Tibial artery (tissue), 4 donors: ENCODE data around the gene GLIS1.

Experiments used
- DNase-seq, 2 donors: peaks; one replicate each; pipeline ENCODE4 v3.0.0-alpha.2; 2019
- H3K27ac ChIP-seq, 2 donors: fragments of 200-600 bp; sonication (generic) in 1 of 2; 1 replicate in 1 of 2; 2 replicates in 1 of 2; pipeline ENCODE4 v1.5.1; 2018 to 2019; ENCODE audit warnings: mild to moderate bottlenecking in 1 of 2
- H3K27me3 ChIP-seq, 2 donors: fragments of 200-600 bp; sonication (generic) in 1 of 2; one replicate each; pipeline versions ENCODE4 v1.5.1 to v1.6.0; 2016 to 2019
- H3K36me3 ChIP-seq, 3 donors: fragments of 200-600 bp; sonication (generic) in 2 of 3; one replicate each; pipeline ENCODE4 v1.5.1; 2016 to 2019; ENCODE audit warnings: mild to moderate bottlenecking in 2 of 3
- H3K4me1 ChIP-seq, 4 donors: fragments of 200-600 bp; sonication (generic) in 2 of 4; 1 replicate in 3 of 4; 2 replicates in 1 of 4; pipeline ENCODE4 v1.5.1; 2016 to 2019
- H3K4me3 ChIP-seq, 2 donors: fragments of 200-600 bp; sonication (generic) in 1 of 2; 1 replicate in 1 of 2; 2 replicates in 1 of 2; pipeline ENCODE4 v1.5.1; 2018 to 2019; ENCODE audit warnings: mild to moderate bottlenecking in 2 of 2
- H3K9me3 ChIP-seq, 3 donors: fragments of 200-600 bp; sonication (generic) in 1 of 3; one replicate each; pipeline ENCODE4 v1.5.1; 2016 to 2019
- CTCF ChIP-seq, 2 experiments: fragments of 200-600 bp in 1 of 2; fragments of 450-650 bp in 1 of 2; IDR thresholded peaks; one replicate each; pipeline ENCODE4 v1.5.1; 2017 to 2019; ENCODE audit warnings: antibody characterized with exemption in 2 of 2, mild to moderate bottlenecking in 1 of 2, moderate library complexity in 1 of 2
- intact Hi-C: fragments of 100-400 bp; cut with DNase I; formaldehyde crosslinking; loops from one replicate; pipeline ENCODE4 v1.15.0; 2023; ENCODE audit warnings: low total_unique reads

Gene GLIS1

DNA sequence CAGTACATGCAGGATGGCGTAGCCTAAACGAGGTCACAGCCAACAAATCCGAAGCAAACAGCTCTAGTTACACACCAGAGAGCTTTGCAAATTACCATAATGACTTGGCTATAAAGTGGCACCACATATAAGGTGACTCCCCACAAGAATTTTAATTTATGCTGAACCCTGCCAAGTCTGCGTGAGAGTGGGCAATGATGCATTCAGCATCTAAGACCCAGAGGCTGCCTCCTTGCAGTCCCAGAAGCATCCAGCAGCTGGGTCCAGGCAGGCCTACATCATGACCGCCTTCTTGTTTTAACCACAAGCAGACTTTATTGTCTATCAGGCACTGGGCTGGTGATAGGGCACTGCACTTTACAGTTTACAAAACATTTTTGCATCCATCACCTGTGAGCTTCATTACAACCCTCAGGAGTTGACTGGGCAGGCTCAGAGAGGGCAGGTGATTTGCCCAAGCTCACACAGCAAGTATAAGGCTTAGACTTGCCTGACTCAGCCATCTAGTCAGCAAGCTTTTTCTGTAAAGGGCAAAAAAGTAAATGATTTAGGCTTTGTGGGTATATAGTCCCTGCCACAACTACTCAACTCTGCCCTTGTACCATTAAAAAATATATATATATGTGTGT is 134.6 kb downstream of the GLIS1 start:
- Histone ChIP-seq H3K9me3 (no peaks in the 10 kb centered on the region), H3K36me3 (no peaks in the 10 kb centered on the region), H3K27me3 (peaks cover 0 to 8% of the 10 kb centered on the region in 2 donors), H3K27ac (no peak overlapping the region), H3K4me3 (no peak overlapping the region), H3K4me1 (no peaks in the 10 kb centered on the region)
- intact Hi-C loops: no loop called here
- no peak for TF ChIP-seq CTCF (IDR thresholded peaks at IDR 0.05)
- DNase-seq: peak in 1 of 2 donors; percentile 27

GRCh38 chr1:53603431-53603830 is 135.5 kb downstream of the GLIS1 start:
- no peaks in the 10 kb centered on the region for H3K36me3 ChIP-seq
- H3K27ac ChIP-seq: no peak overlapping the region
- H3K27me3 ChIP-seq: peaks cover 0 to 8% of the 10 kb centered on the region in 2 donors
- H3K4me1 ChIP-seq: no peaks in the 10 kb centered on the region
- intact Hi-C loops: no loop called here
- DNase-seq: peak in 1 of 2 donors; percentile 21
- no peak for TF ChIP-seq CTCF (IDR thresholded peaks at IDR 0.05)
- H3K4me3 ChIP-seq: no peak overlapping the region
- H3K9me3 ChIP-seq: no peaks in the 10 kb centered on the region

GRCh38 chr1:53601867-53602775 is 136.8 kb downstream of the GLIS1 start:
- intact Hi-C loops: no loop called here
- no peaks in the 10 kb centered on the region for H3K9me3 ChIP-seq
- peak in 1 of 2 donors; percentile 47 for DNase-seq
- peaks cover 0 to 4% of the 10 kb centered on the region in 2 donors for H3K27me3 ChIP-seq
- H3K36me3 ChIP-seq: no peaks in the 10 kb centered on the region
- H3K4me3 ChIP-seq: no peak overlapping the region
- no peak overlapping the region for H3K27ac ChIP-seq
- no peak for TF ChIP-seq CTCF (IDR thresholded peaks at IDR 0.05)
- no peaks in the 10 kb centered on the region for H3K4me1 ChIP-seq

- DNase-seq: peak in 1 of 2 donors; percentile 42
- H3K9me3 ChIP-seq: no peaks in the 10 kb centered on the region
- no peak for TF ChIP-seq CTCF (IDR thresholded peaks at IDR 0.05)
- no peak overlapping the region for H3K4me3 ChIP-seq
- H3K4me1 ChIP-seq: no peaks in the 10 kb centered on the region
- H3K36me3 ChIP-seq: no peaks in the 10 kb centered on the region
- H3K27ac ChIP-seq: no peak overlapping the region
- intact Hi-C loops: no loop called here
- no peaks in the 10 kb centered on the region for H3K27me3 ChIP-seq
Measured at GRCh38 chr1:53601031-53601745, 137.8 kb downstream of the GLIS1 start.

DNA sequence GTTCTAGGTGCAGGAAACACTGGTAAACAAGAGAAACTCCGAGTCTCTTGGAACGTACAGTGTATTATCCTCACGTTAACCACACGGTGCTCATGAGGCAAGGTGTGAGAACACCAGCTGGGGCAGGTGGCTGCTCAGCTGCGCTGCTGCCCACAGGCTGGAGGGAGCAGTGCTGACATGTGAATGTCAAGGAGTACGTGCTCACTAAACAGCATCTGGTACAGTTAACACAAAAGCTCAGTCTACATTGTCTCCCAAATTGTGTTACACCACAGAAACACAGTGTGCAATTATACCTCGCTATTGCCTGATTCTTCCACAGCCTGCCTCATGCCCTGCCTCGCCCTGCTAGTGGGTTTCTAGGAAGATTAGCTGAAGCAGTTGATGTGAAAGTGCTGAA is 138.4 kb downstream of the GLIS1 start:
- no peaks in the 10 kb centered on the region for H3K36me3 ChIP-seq
- H3K4me1 ChIP-seq: no peaks in the 10 kb centered on the region
- intact Hi-C loops: no loop called here
- H3K27ac ChIP-seq: no peak overlapping the region
- H3K4me3 ChIP-seq: no peak overlapping the region
- H3K9me3 ChIP-seq: no peaks in the 10 kb centered on the region
- peak in 1 of 2 donors; percentile 16 for DNase-seq
- TF ChIP-seq CTCF (IDR thresholded peaks at IDR 0.05): no peak
- no peaks in the 10 kb centered on the region for H3K27me3 ChIP-seq
